ENCODE measurements around the gene GIPC1. TPM values are rescaled to one million over a fixed set of nuclear protein-coding genes. Genes with fewer than 3 reads are reported as not detected.

The GIPC1 gene
- total RNA-seq, 1 experiment from 2014 or later, result 103 TPM

DNA sequence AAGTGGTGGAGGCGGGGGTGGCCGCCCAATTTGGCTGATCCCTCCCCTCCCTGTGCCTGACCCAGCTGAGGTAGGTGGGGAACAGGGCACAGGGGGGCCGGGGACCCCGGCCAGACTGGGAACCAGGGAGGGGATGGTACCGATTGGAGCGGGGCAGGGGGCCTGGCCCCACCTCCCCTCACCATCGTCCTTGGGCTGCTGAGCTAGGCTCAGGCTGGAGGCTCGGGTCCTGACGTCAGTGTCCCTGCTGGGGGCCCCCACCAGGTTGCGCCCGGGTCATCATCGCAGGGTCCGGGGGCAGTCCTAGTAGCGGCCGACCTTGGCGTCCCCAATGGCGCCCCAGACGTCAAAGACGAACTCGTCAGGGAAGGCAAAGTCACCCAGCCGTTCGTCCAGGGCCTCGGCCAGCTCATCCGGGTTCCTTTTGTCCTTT lies 17.8 kb downstream of the GIPC1 start:
- Histone ChIP-seq H3K4me3 (replicated peaks in 1 of 2; ENCODE audit: low read depth in 1 of 2, low read length in 2 of 2) (no peak overlapping the region), H3K27me3 (ENCODE audit: insufficient read depth, low read length) (no peaks in the 10 kb centered on the region), H3K4me2 (ENCODE audit: low read length) (no peak overlapping the region), H3K9me3 (ENCODE audit: control insufficient read depth in 1 of 2, insufficient read depth in 1 of 2, low read depth in 1 of 2, low read length in 2 of 2) (no peaks in the 10 kb centered on the region), H3K27ac (ENCODE audit: low read depth, low read length) (no peak overlapping the region), H3K4me1 (ENCODE audit: control insufficient read depth in 1 of 2, insufficient read depth in 2 of 2, low read length in 2 of 2) (peaks cover 22 to 40% of the 10 kb centered on the region in 2 experiments; a peak in 3 of 4 replicates), H3K36me3 (ENCODE audit: control insufficient read depth in 1 of 2, insufficient read depth in 2 of 2, low read length in 2 of 2) (peaks cover 9 to 19% of the 10 kb centered on the region in 2 experiments; a peak in 3 of 4 replicates), H4K20me1 (ENCODE audit: insufficient read depth) (no peaks in the 10 kb centered on the region), H3K9me2 (ENCODE audit: insufficient read depth) (no peaks in the 10 kb centered on the region), H3K9ac (ENCODE audit: low read length) (no peak overlapping the region), H2AFZ (ENCODE audit: low read depth, low read length, poor library complexity, severe bottlenecking) (no peak overlapping the region), H3K79me2 (ENCODE audit: insufficient read depth, low read length) (peaks cover 8% of the 10 kb centered on the region; the same call in 1 of the 2 replicates)
- DNase-seq (ENCODE audit: low read depth, low spot score), result no peak
- ChIA-PET CTCF (interaction anchor here (0.8 to 2.9 kb wide), 3 partner anchors 11 to 341 kb away, joined by 3 to 14 read pairs (median 4); partner anchors contain the start of gene DNAJB1), RAD21 (ENCODE audit: low non-redundant PET in 1 of 2, low total read pairs in 2 of 2, uncharacterized antibody in 2 of 2, unreplicated experiment in 2 of 2) (no interaction called here), POLR2A (interaction anchor here (0.7 kb wide), 1 partner anchor 341 kb away, joined by 3 read pairs; the partner anchor contains the start of gene ASF1B)
- intact Hi-C loops (cut with micrococcal nuclease), result no loop called here
- no peak for ATAC-seq
- TF ChIP-seq, protein P1, sequence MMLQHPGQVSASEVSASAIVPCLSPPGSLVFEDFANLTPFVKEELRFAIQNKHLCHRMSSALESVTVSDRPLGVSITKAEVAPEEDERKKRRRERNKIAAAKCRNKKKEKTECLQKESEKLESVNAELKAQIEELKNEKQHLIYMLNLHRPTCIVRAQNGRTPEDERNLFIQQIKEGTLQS (IDR thresholded peaks at IDR 0.05), result no peak
- TF ChIP-seq CEBPB (IDR thresholded peaks at IDR 0.05; ENCODE audit: low read depth), result no peak
- no peak for TF ChIP-seq CTCF (IDR thresholded peaks at IDR 0.05 in 2 of 3, conservative IDR thresholded peaks at IDR 0.05 in 1 of 3; ENCODE audit: borderline replicate concordance in 1 of 3, insufficient read depth in 1 of 3, low read depth in 2 of 3, low read length in 2 of 3)
- no peak for TF ChIP-seq EZH2phosphoT487 (IDR thresholded peaks at IDR 0.05; ENCODE audit: borderline replicate concordance)
- TF ChIP-seq SRF (IDR thresholded peaks at IDR 0.05; ENCODE audit: low read depth), result no peak
- TSS peak; percentile 60 for BruUV-seq (replicated peaks)

Measured in HCT116 (cell line).